ENCODE measurements around the gene BZW2.
A peak's percentile ranks its signal among the peaks of the same experiment; 100 is the strongest.

Gene BZW2

DNA sequence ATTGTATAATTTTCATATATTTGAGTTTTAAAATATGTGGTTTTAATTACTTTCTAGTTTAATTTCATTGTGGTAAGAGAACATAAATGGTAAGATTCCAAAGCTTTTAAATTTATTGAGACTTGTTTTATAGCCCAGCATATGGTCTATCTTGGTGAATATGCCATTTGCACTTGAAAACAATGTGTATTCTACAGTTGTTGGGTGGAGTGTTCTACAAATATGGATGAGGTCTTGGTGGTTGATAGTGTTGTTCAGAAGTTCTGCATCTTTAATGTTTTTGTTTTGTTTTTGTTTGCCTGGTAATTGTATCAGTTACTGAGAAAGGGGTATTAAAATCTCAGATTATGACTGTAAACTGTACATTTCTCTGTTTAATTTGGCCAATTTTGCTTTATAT is 69.9 kb downstream of the BZW2 start:
- DNase-seq (ENCODE audit: low read depth in 2 of 2): no peak

DNA sequence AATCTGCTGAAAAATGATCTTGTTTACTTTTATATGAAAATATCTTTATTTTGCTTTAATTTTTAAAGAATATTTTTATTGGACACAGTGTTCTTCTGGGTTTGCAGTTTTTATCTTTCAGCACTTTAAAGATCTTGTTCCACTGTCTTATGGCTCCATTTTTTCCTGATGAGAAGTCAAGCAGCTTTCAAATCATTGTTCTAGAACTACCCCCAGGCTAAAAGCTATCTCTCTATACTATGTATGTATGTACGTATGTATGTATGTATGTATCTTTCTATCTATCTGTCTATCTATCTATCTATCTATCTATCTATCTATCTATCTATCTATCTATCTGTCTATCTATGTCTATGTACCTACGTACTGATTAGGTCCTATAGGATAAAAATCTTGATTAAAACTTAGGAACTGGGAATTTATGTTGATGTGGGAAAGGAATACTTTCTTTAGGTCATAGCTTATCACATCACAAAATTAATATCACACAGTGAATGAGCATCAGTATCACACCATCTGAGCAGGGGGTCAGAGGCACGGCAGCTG is 72.2 kb downstream of the BZW2 start:
- DNase-seq (ENCODE audit: low read depth in 2 of 2): no peak

DNA sequence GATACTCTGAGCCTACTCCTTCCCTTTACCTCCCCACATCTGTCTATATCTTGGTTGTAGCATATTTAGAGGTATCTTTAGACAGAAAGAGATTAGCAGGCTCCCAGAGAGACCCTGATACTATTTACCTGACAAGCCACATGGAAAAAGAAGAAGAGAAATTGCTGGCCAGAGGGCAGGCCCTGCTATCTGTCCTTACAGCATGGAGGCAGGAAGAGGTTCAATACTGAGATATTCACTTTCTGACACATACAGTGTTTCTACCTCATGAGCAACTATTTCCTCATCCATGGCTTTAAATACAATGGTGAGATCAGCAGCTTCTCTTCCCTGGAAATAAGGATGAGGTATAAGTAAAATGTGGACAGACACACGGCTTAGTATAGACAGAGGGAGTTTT is 73.7 kb downstream of the BZW2 start:
- DNase-seq (ENCODE audit: low read depth in 2 of 2): no peak

DNA sequence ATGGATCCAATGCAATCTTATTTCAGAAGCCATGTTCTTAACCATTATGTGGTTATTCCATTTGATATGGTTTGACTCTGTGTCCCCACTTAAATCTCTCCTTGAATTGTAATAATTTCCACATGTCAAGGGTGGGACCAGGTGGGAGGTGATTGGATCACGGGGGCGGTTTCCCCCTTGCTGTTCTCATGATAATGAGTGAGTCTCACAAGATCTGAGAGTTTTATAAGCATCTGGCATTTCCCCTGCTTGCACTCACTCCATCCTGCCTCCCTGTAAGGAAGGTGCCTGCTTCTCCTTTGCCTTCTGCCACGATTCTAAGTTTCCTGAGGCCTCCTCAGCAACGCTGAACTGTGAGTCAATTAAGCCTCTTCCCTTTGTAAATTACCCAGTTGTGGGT is 75.6 kb downstream of the BZW2 start:
- no peak for DNase-seq (ENCODE audit: low read depth in 2 of 2)

DNA sequence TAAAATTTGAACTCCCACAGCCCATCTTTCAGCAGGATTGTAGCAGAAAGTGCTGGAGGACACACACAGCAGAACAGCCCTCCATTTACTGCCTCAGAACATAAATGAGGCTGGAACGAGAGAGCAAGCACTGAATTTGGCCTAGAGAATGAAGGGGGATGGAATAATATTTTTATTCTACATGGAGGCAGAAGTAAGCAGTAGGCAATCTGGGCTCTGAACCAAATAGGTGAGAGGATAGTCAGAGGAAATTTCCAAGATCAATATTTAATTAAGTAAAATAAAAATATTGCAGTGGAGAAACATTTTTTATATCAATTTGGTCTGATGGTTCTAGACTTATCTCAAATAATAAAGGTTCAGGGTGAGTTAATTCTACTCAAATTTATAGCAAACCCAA is 78.4 kb downstream of the BZW2 start:
- no peak for DNase-seq (ENCODE audit: low read depth in 2 of 2)

DNA sequence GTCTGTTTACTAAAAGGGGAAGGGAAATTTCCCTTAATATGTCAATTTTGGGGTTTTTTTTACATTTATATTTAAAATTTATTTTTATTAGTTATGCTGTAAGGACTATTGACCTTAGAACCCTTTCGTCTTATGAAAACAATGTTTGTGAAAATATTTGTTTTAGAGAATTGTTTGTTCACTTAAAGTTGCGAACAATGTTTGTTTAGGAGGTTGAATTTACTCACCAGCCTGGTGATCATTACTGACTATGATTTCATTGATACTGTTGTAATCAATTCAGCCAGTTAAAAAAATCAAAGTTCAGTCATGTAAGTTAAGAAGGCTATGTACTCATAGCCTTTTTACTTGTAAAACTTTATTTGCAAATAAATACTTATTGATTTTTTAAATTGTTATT is 80.2 kb downstream of the BZW2 start:
- DNase-seq (ENCODE audit: low read depth in 2 of 2): no peak

DNA sequence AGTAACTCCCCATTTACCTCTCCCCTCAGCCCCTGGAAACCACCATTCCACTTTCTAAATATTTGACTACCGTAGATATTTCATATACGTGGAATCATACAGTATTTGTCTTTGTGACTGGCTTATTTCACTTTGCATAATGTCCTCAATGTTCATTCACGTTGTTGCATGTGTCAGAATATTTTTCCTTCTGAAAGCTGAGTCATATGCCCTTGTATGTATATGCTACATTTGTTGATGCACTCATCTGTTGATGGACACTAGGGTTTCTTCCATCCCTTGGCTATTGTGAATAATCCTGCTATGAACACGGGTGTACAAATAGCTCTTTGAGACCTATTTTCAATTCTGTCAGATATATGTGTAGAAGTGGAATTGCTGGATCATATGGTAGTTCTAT is 81.8 kb downstream of the BZW2 start:
- no peak for DNase-seq (ENCODE audit: low read depth in 2 of 2)

DNA sequence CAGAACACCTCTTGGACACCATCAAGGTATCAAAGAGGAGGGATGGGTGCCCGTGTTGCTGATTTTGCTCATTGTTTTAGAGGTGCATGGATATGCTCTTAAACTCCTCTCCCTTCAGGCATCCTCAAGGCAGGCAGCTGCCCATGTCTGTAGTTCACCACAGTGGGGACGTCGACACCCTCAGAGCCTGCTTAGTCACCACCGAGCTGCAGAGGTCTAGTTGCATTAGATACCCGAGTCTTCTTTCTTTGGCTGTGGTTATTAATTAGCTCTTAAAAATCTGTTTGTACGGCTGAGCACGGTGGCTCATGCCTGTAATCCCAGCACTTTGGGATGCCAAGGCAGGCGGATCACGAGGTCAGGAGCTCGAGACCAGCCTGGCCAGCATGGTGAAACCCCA is 82.8 kb downstream of the BZW2 start:
- no peak for DNase-seq (ENCODE audit: low read depth in 2 of 2)

DNA sequence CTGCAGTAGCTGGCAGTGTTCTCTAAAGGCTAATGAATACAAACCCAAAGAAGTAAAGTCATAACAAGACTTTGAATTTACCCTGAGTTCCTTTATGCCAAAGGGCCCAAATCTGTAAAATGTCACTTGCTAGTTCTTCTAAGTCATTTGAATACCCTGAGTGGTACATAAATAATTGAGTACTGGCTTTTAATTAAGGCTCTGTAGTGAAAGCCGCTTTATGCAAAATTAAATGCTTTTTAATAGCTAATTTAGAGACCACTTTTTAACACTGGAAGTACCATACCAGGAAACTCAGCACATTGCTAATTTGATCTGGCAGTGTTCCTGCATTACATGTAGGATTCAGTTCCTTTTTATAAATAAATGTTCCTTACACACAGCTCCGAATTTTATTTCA is 83.6 kb downstream of the BZW2 start:
- no peak for DNase-seq (ENCODE audit: low read depth in 2 of 2)

DNA sequence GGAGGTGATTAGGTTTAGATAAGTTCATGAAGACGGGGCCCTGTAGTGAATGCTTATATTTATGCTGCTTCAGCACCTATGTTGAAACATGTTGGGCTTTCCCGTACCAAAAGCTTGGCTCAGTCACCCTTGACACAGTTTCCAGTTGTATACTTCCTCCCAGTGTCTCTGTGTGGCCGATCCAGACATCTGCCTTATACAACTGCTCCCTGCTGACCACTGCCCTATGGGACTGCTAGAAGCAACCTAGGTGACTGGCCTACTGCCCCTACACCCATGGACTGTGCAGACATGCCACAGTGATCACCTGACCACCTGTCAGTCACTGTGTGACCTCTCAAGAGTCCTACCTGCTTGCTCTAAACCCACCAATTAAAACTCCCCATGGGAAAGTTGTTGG is 85.0 kb downstream of the BZW2 start:
- no peak for DNase-seq (ENCODE audit: low read depth in 2 of 2)

DNA sequence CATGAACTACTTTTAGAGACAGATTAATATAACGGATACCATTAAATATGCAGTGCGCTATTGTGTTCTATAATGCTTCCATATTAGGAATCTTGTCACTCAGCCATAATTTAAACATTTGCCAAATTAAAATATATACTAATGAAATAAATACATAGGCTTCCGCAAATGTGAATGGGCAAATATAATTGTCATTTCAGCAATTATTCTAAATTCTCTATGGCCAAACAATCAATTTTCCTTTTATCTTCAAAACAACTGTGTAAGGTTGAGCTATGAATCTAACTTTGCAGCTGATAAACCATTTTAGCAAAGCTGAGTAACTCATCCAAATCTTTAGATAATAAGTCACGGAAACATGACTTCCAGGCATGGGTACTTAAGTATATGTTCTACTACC is 86.8 kb downstream of the BZW2 start:
- DNase-seq (ENCODE audit: low read depth in 2 of 2): no peak

DNA sequence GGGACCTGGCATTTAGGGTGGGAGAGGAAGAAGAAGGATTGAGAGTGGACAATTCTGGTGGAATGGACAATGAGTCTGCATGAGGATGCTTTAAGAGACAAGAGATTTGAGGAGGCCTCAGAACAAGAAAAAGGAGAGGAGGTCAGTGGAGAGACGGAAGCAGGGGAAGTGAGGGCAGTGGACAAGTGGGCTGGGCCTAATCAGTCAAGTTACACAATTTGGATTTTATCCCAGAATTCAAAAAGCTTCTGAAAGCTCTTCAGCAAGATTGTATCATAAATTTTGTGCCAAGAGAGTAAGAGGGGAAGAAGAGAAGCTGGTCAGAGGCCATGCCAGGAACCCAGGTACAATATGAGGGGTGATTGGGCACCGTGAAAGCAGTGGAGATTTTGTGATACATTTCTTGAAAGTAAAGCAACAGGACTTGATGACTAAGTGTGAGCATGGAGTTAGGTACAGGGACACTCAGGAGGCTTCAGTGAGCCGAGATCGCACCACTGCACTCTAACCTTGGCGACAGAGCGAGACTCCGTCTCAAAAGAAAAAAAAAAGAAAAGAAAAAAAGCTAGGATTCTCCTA is 88.3 kb downstream of the BZW2 start:
- no peak for DNase-seq (ENCODE audit: low read depth in 2 of 2)

DNA sequence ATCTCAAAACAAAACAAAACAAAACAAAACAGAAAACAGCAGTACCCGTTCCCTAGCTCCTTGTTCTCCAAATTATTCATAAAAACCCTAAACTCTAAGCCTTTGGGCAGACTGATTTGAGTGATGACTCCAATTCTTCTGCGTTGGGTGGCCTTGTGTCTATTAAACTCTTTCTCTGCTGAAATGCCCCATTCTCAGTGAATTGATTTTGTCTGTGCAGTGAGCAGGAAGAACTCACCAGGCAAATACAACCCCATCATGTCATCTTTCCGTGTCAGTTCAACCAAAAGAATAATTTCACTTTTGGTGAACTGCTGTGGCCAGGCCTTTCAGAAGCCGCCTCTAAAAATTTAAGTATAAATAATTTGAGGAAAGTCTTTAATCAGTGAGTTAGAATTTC is 89.0 kb downstream of the BZW2 start:
- DNase-seq (ENCODE audit: low read depth in 2 of 2): no peak

DNA sequence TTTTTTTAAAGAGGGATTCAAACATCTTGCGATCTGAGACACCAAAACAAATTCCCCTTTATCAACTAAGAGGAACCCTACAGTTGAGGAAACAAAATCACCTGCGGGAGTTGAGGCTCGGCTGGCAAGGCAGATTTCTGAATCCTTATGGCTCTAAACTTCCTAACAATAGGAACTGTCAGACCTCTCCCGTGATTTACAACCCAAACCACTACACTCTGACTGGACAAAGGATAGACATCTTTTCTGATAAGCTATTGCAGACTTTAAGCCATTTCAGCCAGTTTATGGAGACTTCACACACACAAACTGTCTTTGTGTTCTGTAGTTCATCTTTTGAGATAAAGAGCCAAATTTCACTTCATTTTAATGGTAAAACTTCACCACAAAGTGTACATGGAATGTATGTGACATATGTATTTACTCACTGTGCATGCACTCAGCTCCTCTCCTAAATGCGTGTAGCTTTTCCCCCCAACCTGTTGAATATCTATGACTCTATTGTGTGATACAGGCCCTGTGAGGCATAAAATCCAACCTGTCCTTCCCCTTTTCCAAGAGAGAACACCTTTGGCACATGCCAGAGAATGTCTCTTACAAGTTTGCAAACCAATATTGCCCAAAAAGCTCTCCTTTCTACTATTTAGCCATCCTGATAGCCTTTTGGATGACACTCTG is 92.2 kb downstream of the BZW2 start:
- DNase-seq (ENCODE audit: low read depth in 2 of 2): no peak

DNA sequence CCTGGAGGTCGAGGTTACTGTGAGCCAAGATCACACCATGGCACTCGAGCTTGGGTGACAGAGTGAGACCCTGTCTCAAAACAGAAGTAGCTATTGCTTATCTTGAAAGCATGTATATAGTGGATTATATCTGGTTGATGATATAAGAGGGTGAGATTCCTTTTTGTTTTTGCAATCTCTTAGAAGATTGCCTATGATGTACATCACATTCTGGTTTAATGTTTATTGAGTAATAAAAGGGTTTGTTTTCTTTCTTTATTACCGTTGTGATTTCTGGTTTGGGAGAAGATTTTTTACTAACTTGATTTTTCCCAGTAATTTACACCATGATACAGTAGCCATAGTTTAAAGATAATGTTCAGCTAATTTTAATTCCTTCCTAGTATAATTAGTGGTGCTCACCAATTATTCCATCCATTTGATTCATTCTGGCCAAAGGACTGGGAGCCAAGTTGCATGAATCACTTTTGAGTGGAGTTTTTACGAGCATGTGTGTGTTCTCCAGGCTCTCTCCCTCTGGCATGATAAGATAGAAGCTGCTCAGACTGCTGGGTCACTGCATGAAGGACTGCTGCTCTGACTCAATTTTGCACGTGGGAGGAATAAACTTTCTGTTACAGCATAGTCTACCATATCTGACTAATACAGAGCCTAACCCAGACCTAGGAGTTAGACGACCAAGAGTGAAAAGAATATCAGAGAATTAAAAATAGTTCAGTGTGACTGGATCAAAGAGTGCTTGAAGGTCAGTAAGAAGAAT is 94.1 kb downstream of the BZW2 start:
- DNase-seq (ENCODE audit: low read depth in 2 of 2): peak; percentile 91 to 92

DNA sequence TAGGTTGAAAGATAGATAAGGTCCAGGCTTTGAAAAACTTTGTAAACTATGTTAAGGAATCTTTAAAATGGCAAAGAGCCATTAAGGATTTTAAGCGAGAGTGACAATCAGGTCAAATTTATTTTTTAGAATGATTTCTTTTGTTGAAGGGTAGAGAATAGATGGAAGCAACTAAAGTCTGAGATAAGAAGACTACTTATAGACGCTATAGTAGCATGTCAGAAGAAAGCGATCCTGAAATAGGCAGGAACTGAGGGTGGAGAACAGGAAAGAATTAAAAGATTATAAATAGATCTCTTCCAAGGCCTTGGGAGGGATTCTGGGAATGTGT is 94.6 kb downstream of the BZW2 start:
- no peak for DNase-seq (ENCODE audit: low read depth in 2 of 2)

DNA sequence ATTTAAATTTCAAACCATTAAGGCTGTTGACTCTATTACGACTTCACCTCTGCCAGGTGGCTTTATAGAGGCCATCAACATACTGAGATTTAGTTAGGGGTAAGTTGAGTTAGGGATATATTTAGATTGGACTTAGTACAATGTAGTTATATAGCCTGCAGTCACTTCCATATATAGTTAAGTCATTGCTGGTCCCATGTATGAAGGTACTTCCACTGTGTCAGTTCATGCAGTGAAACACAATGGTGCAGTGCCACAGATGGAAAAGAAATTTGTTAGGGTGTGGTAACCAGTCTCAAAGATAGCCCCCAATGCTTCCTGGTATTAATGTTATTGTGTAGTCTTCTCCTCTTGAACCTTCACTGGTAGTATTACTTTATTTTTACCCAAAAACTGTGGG is 95.0 kb downstream of the BZW2 start:
- DNase-seq (ENCODE audit: low read depth in 2 of 2): no peak

DNA sequence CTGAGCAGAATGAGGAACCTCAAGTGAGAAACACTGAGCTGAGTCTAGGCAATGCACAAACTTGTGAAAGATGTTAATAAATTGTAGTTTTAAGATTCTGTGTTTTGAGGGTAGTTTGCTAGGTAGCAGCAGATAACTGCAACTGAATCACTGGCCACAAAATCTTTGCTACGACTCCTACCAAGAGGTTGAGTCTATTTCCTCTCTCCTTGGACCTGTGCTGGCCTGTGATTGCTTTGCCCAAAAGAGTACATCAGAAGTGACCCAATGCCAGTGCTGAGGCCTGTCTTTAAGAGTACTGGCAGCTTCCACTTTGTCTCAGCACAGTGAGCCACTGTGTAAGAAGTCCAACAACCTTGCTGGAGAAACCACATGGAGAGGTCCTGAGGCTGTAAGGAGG is 95.7 kb downstream of the BZW2 start:
- no peak for DNase-seq (ENCODE audit: low read depth in 2 of 2)

DNA sequence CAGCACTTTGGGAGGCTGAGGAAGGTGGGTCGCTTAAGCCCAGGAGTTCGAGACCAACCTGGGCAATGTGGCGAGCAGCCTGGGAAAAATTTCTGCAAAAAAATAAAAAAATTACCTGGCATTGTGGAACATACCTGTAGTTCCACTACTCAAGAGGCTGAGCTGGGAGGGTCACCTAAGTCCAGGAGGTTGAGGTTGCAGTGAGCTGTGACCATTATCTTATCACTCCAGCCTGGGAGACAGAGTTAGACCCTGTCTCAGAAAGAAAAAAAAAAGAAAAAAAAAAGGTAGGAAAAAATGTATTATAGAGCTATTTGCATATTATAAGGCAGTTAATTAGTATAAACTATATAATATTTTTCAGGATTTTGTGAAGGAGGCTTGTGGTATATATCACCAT is 96.6 kb downstream of the BZW2 start:
- DNase-seq (ENCODE audit: low read depth in 2 of 2): no peak

DNA sequence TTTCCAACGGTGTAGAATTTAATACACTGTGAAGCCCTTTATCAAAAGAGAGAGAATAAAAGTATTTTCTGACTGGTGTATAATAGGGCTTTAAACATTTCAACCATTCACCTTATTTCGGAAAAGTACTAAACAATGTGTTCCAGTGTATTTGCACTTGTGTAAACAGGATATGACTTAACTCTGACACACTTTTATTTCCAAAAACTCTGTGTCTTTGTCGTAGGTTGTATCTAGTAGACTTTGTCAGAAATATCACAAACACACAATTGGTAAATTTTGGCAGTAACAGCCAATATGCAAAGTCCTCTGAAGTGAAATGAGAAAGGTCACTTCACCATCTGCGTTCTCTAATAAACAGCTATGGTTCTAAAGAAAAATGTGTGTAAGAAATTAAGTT is 97.3 kb downstream of the BZW2 start:
- no peak for DNase-seq (ENCODE audit: low read depth in 2 of 2)

DNA sequence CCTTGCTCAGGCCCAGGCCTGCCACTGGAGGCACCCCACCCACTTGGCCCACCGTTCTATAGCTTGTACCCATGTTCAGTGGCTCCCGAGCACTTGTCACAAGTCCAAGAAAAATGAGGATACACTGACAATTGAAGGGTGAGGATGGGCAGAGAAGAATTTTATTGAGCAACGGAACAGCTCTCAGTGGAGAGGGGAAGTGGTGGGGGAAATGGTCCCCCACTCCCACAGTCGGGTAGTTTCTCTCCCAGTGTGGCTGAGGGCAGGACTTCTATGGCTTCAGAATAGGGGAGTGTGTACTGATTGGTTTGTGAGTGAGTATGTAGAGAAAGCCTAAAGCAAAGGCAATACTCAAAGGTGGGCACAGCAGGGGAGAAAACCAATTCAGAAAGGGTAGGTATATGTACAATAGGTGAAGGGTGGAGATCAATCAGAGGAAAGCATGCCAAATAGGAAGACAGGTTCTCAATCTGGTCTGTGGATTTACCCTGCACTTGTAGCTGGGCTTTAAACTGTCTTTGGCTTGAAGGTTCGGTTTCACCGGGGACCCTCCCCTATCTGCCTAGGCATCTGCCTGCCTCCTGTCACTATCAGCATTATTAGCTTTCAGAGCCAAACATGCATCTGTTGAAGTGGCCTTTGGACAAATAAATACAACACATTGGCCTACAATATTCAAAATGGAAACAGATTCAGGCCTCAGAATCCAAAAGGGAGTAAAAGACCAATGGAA is 98.7 kb downstream of the BZW2 start:
- DNase-seq (ENCODE audit: low read depth in 2 of 2): no peak

DNA sequence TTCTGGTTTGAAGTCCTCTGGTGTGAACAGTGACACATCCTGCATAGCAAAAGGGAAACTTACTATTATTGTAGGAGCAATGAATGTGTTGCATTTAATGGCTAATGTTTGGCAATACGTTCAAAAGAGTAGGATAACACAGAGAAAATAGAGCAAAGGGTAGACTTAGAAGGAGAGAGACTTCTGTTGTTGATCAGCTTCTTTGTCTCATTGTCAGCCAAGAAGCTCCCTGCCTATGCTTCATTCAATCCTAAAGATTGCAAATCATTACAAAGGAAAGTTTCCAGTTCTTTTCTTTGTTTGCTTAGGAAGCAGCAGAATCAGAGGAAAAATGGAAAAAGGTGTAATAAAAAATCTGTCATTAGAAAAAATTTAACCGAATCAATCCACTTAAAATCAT is 99.7 kb downstream of the BZW2 start:
- no peak for DNase-seq (ENCODE audit: low read depth in 2 of 2)

DNA sequence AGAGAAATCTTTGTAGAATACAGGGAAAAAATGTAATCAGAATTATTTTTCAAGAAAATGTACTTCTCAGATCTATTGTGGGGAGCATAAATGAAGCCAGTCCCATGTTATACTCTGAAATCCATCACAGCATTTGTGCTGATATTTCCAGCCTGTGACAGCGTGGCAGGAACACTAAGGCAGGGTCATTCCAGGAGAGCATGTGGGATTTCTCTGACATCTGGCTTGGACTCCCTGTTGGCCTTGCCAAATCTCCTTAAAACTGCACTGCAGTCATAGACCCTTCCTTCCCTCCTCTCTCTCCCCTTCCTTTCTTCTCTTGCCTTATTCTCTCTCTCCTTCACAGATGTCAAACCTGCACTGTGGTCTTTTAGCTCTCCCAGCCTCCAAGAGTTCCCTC is 101.1 kb downstream of the BZW2 start:
- DNase-seq (ENCODE audit: low read depth in 2 of 2): no peak
